HepG2 (cell line): ENCODE data around the gene PLBD2. TPM values are rescaled to one million over a fixed set of nuclear protein-coding genes. Genes with fewer than 3 reads are reported as not detected.

Experiments used
- BCL6 ChIP-seq: IDR thresholded peaks from 2 replicates; pipeline ENCODE4 v1.6.1; 2016; ENCODE audit warnings: missing genetic modification reagents, missing compliant biosample characterization
- EED ChIP-seq: sonication (generic); formaldehyde crosslinking; IDR thresholded peaks from 2 replicates; pipeline ENCODE4 v1.5.0; 2020; ENCODE audit warnings: mild to moderate bottlenecking, missing genetic modification reagents
- FOXJ3 ChIP-seq: sonication (generic); formaldehyde crosslinking; IDR thresholded peaks from 2 replicates; pipeline ENCODE4 v1.4.0; 2020; ENCODE audit warnings: missing genetic modification reagents, mild to moderate bottlenecking, borderline replicate concordance
- HDAC6 ChIP-seq: fragments of 200-600 bp; sonication (generic); IDR thresholded peaks from 2 replicates; pipeline ENCODE4 v1.7.0; 2017; ENCODE audit warnings: mild to moderate bottlenecking, antibody characterized with exemption, low read length, low read depth
- MIER2 ChIP-seq: IDR thresholded peaks from 2 replicates; pipeline ENCODE4 v1.6.1; 2016; ENCODE audit warnings: missing biosample characterization, missing genetic modification reagents
- NFIB ChIP-seq: sonication (generic); formaldehyde crosslinking; IDR thresholded peaks from 2 replicates; pipeline ENCODE4 v1.9.0; 2021; ENCODE audit warnings: missing genetic modification reagents, mild to moderate bottlenecking, borderline replicate concordance
- NRL ChIP-seq: sonication (generic); formaldehyde crosslinking; IDR thresholded peaks from 2 replicates; pipeline ENCODE4 v1.5.0; 2020; ENCODE audit warnings: missing genetic modification reagents, mild to moderate bottlenecking, moderate library complexity, borderline replicate concordance
- SAP130 ChIP-seq: IDR thresholded peaks from 2 replicates; pipeline ENCODE4 v1.6.1; 2016; ENCODE audit warnings: low read depth
- ZFP41 ChIP-seq: sonication (generic); formaldehyde crosslinking; IDR thresholded peaks from 2 replicates; pipeline ENCODE4 v1.4.0; 2020; ENCODE audit warnings: mild to moderate bottlenecking, missing genetic modification reagents, borderline replicate concordance
- ZKSCAN5 ChIP-seq: sonication (generic); formaldehyde crosslinking; IDR thresholded peaks from 2 replicates; pipeline ENCODE4 v1.5.1; 2020; ENCODE audit warnings: mild to moderate bottlenecking, missing genetic modification reagents
- ZNF263 ChIP-seq: sonication (generic); formaldehyde crosslinking; IDR thresholded peaks from 2 replicates; pipeline ENCODE4 v1.4.0; 2020; ENCODE audit warnings: missing genetic modification reagents
- ZNF510 ChIP-seq: sonication (generic); formaldehyde crosslinking; IDR thresholded peaks from 2 replicates; pipeline ENCODE4 v1.4.0; 2020; ENCODE audit warnings: low read depth, mild to moderate bottlenecking, missing genetic modification reagents
- ZNF572 ChIP-seq: sonication (generic); formaldehyde crosslinking; IDR thresholded peaks from 2 replicates; pipeline ENCODE4 v1.5.1; 2020; ENCODE audit warnings: mild to moderate bottlenecking, missing genetic modification reagents
- ZNF709 ChIP-seq: sonication (generic); formaldehyde crosslinking; IDR thresholded peaks from 2 replicates; pipeline ENCODE4 v1.5.0; 2020; ENCODE audit warnings: mild to moderate bottlenecking, missing genetic modification reagents
- ZNF766 ChIP-seq: sonication (generic); formaldehyde crosslinking; IDR thresholded peaks from 2 replicates; pipeline ENCODE4 v1.5.0; 2020; ENCODE audit warnings: missing genetic modification reagents, borderline replicate concordance
- ZNF776 ChIP-seq: sonication (generic); formaldehyde crosslinking; IDR thresholded peaks from 2 replicates; pipeline ENCODE4 v1.4.0; 2020; ENCODE audit warnings: mild to moderate bottlenecking, missing genetic modification reagents
- ZSCAN22 ChIP-seq: sonication (generic); formaldehyde crosslinking; IDR thresholded peaks from 2 replicates; pipeline ENCODE4 v1.4.0; 2020; ENCODE audit warnings: mild to moderate bottlenecking, missing genetic modification reagents
- polyA plus RNA-seq, 8 experiments: library from polyadenylated mRNA; depleted of rRNA in 3 of 8; stranded (reverse) in 7 of 8; unstranded in 1 of 8; fragments of >200 nt; fragmentation: Illumina TruSeq in 4 of 8; extraction: Trizol in 4 of 8; gene quantifications; 2 replicates each; pipeline versions ENCODE4 v1.2.1 to v1.2.3, GENCODE V29; 2011 to 2016; ENCODE audit warnings: low read depth in 4 of 8, missing spikeins in 1 of 8, mixed read lengths in 1 of 8; ENCODE audit not compliant: insufficient read depth in 1 of 8
- total RNA-seq, 5 experiments: library from RNA; depleted of rRNA; stranded (reverse); fragments of >200 nt; fragmentation: Illumina TruSeq; extraction: Trizol; gene quantifications; 2 replicates each; pipeline ENCODE4 v1.2.3, GENCODE V29; 2016; ENCODE audit warnings: low read depth in 1 of 5
- TF ChIP-seq, protein P1 (sequence below): sonication (generic); formaldehyde crosslinking; IDR thresholded peaks from 2 replicates; pipeline ENCODE4 v1.5.0; 2020; ENCODE audit warnings: missing genetic modification reagents, mild to moderate bottlenecking, borderline replicate concordance
- TF ChIP-seq, protein P2 (sequence below): sonication (generic); formaldehyde crosslinking; IDR thresholded peaks from 2 replicates; pipeline ENCODE4 v1.5.1; 2020; ENCODE audit warnings: missing genetic modification reagents, mild to moderate bottlenecking, borderline replicate concordance
- TF ChIP-seq, protein P3 (sequence below): sonication (generic); formaldehyde crosslinking; IDR thresholded peaks from 2 replicates; pipeline ENCODE4 v1.4.0; 2020; ENCODE audit warnings: low read depth, mild to moderate bottlenecking, missing genetic modification reagents
- TF ChIP-seq, protein P4 (sequence below): sonication (generic); formaldehyde crosslinking; IDR thresholded peaks from 2 replicates; pipeline ENCODE4 v1.4.0; 2020; ENCODE audit warnings: missing genetic modification reagents
- TF ChIP-seq, protein P5 (sequence below): sonication (generic); formaldehyde crosslinking; IDR thresholded peaks from 2 replicates; pipeline ENCODE4 v1.4.0; 2020; ENCODE audit warnings: missing genetic modification reagents

Gene PLBD2
- total and polyA plus RNA-seq, 2 of the 13 experiments (the other 11 are each of a cell fraction or from before 2014, with no cell fraction given) = 6.7 to 8.5 TPM

DNA sequence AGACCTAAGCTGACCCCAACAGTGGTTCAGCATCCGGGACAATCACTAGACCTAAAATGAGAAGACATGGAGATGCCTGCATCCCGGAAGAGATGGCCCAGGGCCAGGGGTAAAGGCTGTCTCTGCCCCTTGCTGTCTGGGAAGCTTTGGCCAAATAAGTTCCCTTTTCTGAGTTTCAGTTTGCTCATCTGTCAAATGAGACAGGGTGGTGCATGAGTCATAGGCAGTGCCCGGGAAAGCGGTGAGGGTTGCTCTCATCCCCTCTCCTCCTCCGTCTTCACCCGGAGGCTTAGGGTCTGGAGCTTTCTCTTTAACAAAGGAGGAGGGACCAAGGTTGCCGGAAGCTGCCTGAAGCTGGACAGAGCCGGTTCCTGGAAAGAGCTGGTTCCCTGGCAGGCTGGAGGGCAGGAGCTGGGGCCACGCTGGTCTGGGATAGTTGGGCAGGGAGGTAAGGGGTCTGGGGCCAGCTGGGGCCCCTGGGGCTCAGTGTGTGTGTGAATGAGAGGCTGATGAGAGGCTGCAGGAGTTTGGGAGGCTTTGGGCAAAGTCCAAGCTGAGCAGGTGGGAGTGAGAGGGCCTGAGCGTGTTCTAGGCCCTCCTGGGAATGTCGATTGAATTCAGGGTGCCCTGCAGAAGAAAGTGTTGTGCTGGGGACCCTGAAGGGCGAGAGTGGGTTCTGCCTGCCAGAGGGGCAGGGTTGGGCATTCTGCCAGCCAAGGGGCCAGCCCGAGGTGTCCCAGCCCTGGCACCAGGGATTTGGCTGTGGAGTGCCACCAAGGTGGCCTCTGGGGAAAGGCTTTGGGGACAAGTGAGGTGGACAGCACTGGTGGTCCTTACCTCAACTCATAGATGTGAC is 63.9 kb downstream of the PLBD2 start, which contains the start of gene SDSL (continued):
- TF ChIP-seq, protein P1, sequence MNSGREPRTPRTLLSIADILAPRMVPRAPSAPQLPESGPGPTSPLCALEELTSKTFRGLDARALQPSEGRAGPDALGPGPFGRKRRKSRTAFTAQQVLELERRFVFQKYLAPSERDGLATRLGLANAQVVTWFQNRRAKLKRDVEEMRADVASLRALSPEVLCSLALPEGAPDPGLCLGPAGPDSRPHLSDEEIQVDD (CRISPR knock-in tag) = no peak
- TF ChIP-seq MIER2 (CRISPR knock-in tag) (no peak), ZNF766 (no peak), HDAC6 (no peak), NFIB (CRISPR knock-in tag) (no peak), ZKSCAN5 (CRISPR knock-in tag) (no peak), FOXJ3 (no peak), ZSCAN22 (CRISPR knock-in tag) (no peak), ZNF510 (no peak), ZNF776 (CRISPR knock-in tag) (no peak), ZFP41 (no peak), BCL6 (peak; percentile 96), SAP130 (peak; percentile 81), NRL (no peak), ZNF709 (CRISPR knock-in tag) (no peak), ZNF572 (peak; percentile 88; the same call in 1 of the 2 replicates), EED (no peak), ZNF263 (CRISPR knock-in tag) (0 out of 2 replicates have a peak, but pooled peaks have one; percentile 18)
- TF ChIP-seq, protein P2, sequence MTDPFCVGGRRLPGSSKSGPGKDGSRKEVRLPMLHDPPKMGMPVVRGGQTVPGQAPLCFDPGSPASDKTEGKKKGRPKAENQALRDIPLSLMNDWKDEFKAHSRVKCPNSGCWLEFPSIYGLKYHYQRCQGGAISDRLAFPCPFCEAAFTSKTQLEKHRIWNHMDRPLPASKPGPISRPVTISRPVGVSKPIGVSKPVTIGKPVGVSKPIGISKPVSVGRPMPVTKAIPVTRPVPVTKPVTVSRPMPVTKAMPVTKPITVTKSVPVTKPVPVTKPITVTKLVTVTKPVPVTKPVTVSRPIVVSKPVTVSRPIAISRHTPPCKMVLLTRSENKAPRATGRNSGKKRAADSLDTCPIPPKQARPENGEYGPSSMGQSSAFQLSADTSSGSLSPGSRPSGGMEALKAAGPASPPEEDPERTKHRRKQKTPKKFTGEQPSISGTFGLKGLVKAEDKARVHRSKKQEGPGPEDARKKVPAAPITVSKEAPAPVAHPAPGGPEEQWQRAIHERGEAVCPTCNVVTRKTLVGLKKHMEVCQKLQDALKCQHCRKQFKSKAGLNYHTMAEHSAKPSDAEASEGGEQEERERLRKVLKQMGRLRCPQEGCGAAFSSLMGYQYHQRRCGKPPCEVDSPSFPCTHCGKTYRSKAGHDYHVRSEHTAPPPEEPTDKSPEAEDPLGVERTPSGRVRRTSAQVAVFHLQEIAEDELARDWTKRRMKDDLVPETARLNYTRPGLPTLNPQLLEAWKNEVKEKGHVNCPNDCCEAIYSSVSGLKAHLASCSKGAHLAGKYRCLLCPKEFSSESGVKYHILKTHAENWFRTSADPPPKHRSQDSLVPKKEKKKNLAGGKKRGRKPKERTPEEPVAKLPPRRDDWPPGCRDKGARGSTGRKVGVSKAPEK = no peak
- TF ChIP-seq, protein P3, sequence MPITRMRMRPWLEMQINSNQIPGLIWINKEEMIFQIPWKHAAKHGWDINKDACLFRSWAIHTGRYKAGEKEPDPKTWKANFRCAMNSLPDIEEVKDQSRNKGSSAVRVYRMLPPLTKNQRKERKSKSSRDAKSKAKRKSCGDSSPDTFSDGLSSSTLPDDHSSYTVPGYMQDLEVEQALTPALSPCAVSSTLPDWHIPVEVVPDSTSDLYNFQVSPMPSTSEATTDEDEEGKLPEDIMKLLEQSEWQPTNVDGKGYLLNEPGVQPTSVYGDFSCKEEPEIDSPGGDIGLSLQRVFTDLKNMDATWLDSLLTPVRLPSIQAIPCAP (CRISPR knock-in tag) = no peak
- TF ChIP-seq, protein P4, sequence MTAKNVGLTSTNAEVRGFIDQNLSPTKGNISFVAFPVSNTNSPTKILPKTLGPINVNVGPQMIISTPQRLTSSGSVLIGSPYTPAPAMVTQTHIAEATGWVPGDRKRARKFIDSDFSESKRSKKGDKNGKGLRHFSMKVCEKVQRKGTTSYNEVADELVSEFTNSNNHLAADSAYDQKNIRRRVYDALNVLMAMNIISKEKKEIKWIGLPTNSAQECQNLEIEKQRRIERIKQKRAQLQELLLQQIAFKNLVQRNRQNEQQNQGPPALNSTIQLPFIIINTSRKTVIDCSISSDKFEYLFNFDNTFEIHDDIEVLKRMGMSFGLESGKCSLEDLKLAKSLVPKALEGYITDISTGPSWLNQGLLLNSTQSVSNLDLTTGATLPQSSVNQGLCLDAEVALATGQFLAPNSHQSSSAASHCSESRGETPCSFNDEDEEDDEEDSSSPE = no peak
- TF ChIP-seq, protein P5, sequence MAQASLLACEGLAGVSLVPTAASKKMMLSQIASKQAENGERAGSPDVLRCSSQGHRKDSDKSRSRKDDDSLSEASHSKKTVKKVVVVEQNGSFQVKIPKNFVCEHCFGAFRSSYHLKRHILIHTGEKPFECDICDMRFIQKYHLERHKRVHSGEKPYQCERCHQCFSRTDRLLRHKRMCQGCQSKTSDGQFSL (CRISPR knock-in tag) = no peak
